IPS-NIHi7 (cell line): ENCODE measurements around the gene FRMPD3.
A peak's percentile ranks its signal among the peaks of the same experiment; 100 is the strongest.

Experiments
- DNase-seq: peaks from one replicate; pipeline ENCODE4 v3.0.0; 2012; ENCODE audit warnings: mixed read lengths; ENCODE audit errors: extremely low spot score

FRMPD3 gene

GRCh38 chrX:107480272-107480671 is 30.8 kb downstream of the FRMPD3 start:
- DNase-seq: no peak

- DNase-seq: no peak
Observed at GRCh38 chrX:107482046-107482445, 32.6 kb downstream of the FRMPD3 start.

GRCh38 chrX:107484002-107484726 is 34.7 kb downstream of the FRMPD3 start:
- DNase-seq: peak; percentile 85

GRCh38 chrX:107485013-107485412 is 35.6 kb downstream of the FRMPD3 start:
- DNase-seq: peak; percentile 34

GRCh38 chrX:107493141-107493540 is 43.7 kb downstream of the FRMPD3 start:
- DNase-seq: no peak

- no peak for DNase-seq
Observed at GRCh38 chrX:107496786-107497185, 47.3 kb downstream of the FRMPD3 start.
